Heart right ventricle (tissue), 16 donors: ENCODE results near the gene PIMREG. TPM values are rescaled to one million over a fixed set of nuclear protein-coding genes. Genes with fewer than 3 reads are reported as not detected.

Source experiments
- ATAC-seq, 8 donors: fragments of 200-7000 bp; cut with Tn5 transposase; one replicate each; pipeline ENCODE4 v1.9.1; 2020; ENCODE audit warnings: mild to moderate bottlenecking in 8 of 8, moderate library complexity in 8 of 8, moderate number of reproducible peaks in 1 of 8
- DNase-seq, 2 donors: peaks; one replicate each; pipeline ENCODE4 v3.0.0-alpha.2; 2020
- H3K27ac ChIP-seq, 10 donors: fragments of 200-600 bp; sonication (generic) in 2 of 10; one replicate each; pipeline versions ENCODE4 v1.5.0 to v1.8.0; 2020 to 2022; ENCODE audit warnings: mild to moderate bottlenecking in 3 of 10
- H3K27me3 ChIP-seq, 7 donors: fragments of 200-600 bp; one replicate each; pipeline ENCODE4 v1.8.0; 2021 to 2022; ENCODE audit warnings: mild to moderate bottlenecking in 2 of 7
- H3K36me3 ChIP-seq, 9 donors: fragments of 200-600 bp; sonication (generic) in 1 of 9; one replicate each; pipeline versions ENCODE4 v1.5.0 to v1.8.0; 2020 to 2022; ENCODE audit warnings: mild to moderate bottlenecking in 2 of 9
- H3K4me1 ChIP-seq, 9 donors: fragments of 200-600 bp; sonication (generic) in 1 of 9; one replicate each; pipeline versions ENCODE4 v1.5.0 to v1.8.0; 2020 to 2022; ENCODE audit warnings: mild to moderate bottlenecking in 4 of 9
- H3K4me3 ChIP-seq, 10 donors: fragments of 200-600 bp; sonication (generic) in 2 of 10; one replicate each; pipeline versions ENCODE4 v1.5.0 to v1.8.0; 2020 to 2022; ENCODE audit warnings: mild to moderate bottlenecking in 7 of 10, moderate library complexity in 2 of 10
- H3K9me3 ChIP-seq, 11 donors: fragments of 200-600 bp in 10 of 11; sonication (generic) in 2 of 11; one replicate each; pipeline versions ENCODE4 v1.5.0 to v1.8.0; 2013 to 2022; ENCODE audit warnings: mild to moderate bottlenecking in 2 of 11, control low read depth in 1 of 11, moderate library complexity in 1 of 11
- CTCF ChIP-seq, 9 donors: fragments of 200-600 bp; sonication (generic) in 2 of 9; IDR thresholded peaks; one replicate each; pipeline versions ENCODE4 v1.5.0 to v1.8.0; 2021 to 2022; ENCODE audit warnings: antibody characterized with exemption in 9 of 9, mild to moderate bottlenecking in 5 of 9, moderate library complexity in 1 of 9
- WGBS, 2 donors: extraction: QIAGEN DNeasy Blood & Tissue Kit; methylation state at CpG; one replicate each; pipeline ENCODE4 v1.1.7; 2013; ENCODE audit warnings: inconsistent platforms in 1 of 2; 5-methylcytosine and 5-hydroxymethylcytosine counted together
- intact Hi-C, 10 donors: fragments of 100-400 bp; cut with DNase I; formaldehyde crosslinking; loops; one replicate each; pipeline versions ENCODE4 v1.11.1 to v1.14.2; 2022
- polyA plus RNA-seq, 2 donors: library from polyadenylated mRNA; stranded (reverse); fragments of 200-250 nt; gene quantifications; one replicate each; pipeline ENCODE4 v1.2.3, GENCODE V29; 2013
- total RNA-seq, 10 donors: library from RNA; stranded (reverse); fragmentation: NEBNext Ultra II Directional in 3 of 10; extraction: Animal tissue kit (Norgen Biotek cat#: 25700) in 3 of 10; gene quantifications; one replicate each; pipeline versions ENCODE4 v1.2.1 to v1.2.4, GENCODE V29; 2021 to 2023
- donor health status: Arrhythmogenic right ventricular cardiomyopathy.
- donor health status: ischemic (EF 13 %, LVEDD 7.1; RV severe dilation, severe dysfunction).
- donor health status: healthy with polysubstance abuse.
- donor health status: DM: no; HTN: yes; CAD: no.
- donor health status: DM: no; HTN: no; CAD: no.
- donor health status: ischemic (EF 25% LVEDD 6.9; RV normal size, moderate dysfunction).
- donor health status: ischemic (EF 25% LVEDD 5.7; RV mildly dilated, moderate dysfunction).
- donor health status: healthy.
- donor health status: DM: yes; HTN: yes; CAD: no.
- donor health status: Ischemic cardiomyopathy.
- donor health status: ischemic (EF 35%, LVEDD 5.7; RV mildly dilated, moderate dysfunction).
- donor health status: nonischemic (EF 11% LVEDD 7.7; RV severe dilation, severe dysfunction).
- donor health status: DM: yes; HTN: yes; CAD: no.
- donor health status: PGD.
- donor health status: ischemic (EF 29% LVEDD 5.4; RV normal size, mild dysfunction).
- donor health status: nonischemic (EF 23%, LVEDD 6.1; RV moderate dilation, normal function).

The PIMREG gene
- total and polyA plus RNA-seq, 12 donors, result 0.21 to 4.0 (median 0.54) TPM; not detected in 6

GRCh38 chr17:6463616-6464445, 19.6 kb downstream of the PIMREG start:
- DNase-seq, result no peak

GRCh38 chr17:6464446-6465041, 20.3 kb downstream of the PIMREG start:
- Histone ChIP-seq H3K4me1 (no peaks in the 10 kb centered on the region), H3K27ac (no peak overlapping the region), H3K4me3 (no peak overlapping the region), H3K27me3 (peaks cover 0 to 5% (median 0%) of the 10 kb centered on the region in 7 donors), H3K36me3 (no peaks in the 10 kb centered on the region), H3K9me3 (peaks cover 0 to 10% (median 0%) of the 10 kb centered on the region in 11 donors)
- WGBS, 2 donors, result 85 to 95% methylated on average over 14 of the region's 14 CpGs
- intact Hi-C loops, result no loop called here
- DNase-seq (no peak), ATAC-seq (no peak)
- TF ChIP-seq CTCF (IDR thresholded peaks at IDR 0.05), result no peak

More at GRCh38 chr17:6463616-6464445, 19.6 kb downstream of the PIMREG start:
- WGBS, 2 donors, result 88 to 89% methylated on average over 24 of the region's 24 CpGs
- Histone ChIP-seq H3K36me3 (no peaks in the 10 kb centered on the region), H3K27ac (no peak overlapping the region), H3K4me1 (no peaks in the 10 kb centered on the region), H3K27me3 (peaks cover 0 to 5% (median 0%) of the 10 kb centered on the region in 7 donors), H3K4me3 (no peak overlapping the region), H3K9me3 (peaks cover 0 to 10% (median 0%) of the 10 kb centered on the region in 11 donors)
- intact Hi-C loops, result no loop called here
- TF ChIP-seq CTCF (IDR thresholded peaks at IDR 0.05), result no peak
- ATAC-seq, result peak in 1 of 8 donors; percentile 28

- 67 to 69% methylated on average over 19 of the region's 19 CpGs for WGBS, 2 donors
- DNase-seq, result no peak
- no peak for TF ChIP-seq CTCF (IDR thresholded peaks at IDR 0.05)
- Histone ChIP-seq H3K9me3 (peaks cover 0 to 10% (median 0%) of the 10 kb centered on the region in 11 donors), H3K27ac (no peak overlapping the region), H3K4me3 (no peak overlapping the region), H3K4me1 (no peaks in the 10 kb centered on the region), H3K27me3 (peaks cover 0 to 5% (median 0%) of the 10 kb centered on the region in 7 donors), H3K36me3 (no peaks in the 10 kb centered on the region)
- intact Hi-C loops, result no loop called here
- ATAC-seq, result no peak
Measured at GRCh38 chr17:6465206-6466003, 21.1 kb downstream of the PIMREG start.

- H3K27me3 ChIP-seq, result peaks cover 0 to 5% (median 0%) of the 10 kb centered on the region in 7 donors
- WGBS, 2 donors, result 83 to 92% methylated on average over 1 of the region's 1 CpG
- no peaks in the 10 kb centered on the region for H3K36me3 ChIP-seq
- H3K4me1 ChIP-seq, result no peaks in the 10 kb centered on the region
- ATAC-seq (no peak), DNase-seq (no peak)
- H3K9me3 ChIP-seq, result peaks cover 0 to 10% (median 0%) of the 10 kb centered on the region in 11 donors
- intact Hi-C loops, result no loop called here
- no peak for TF ChIP-seq CTCF (IDR thresholded peaks at IDR 0.05)
- H3K4me3 ChIP-seq, result no peak overlapping the region
- H3K27ac ChIP-seq, result no peak overlapping the region
Measured at GRCh38 chr17:6467567-6467966, 23.3 kb downstream of the PIMREG start.
